ENCODE results near the gene ALX4. TPM values are rescaled to one million over a fixed set of nuclear protein-coding genes. Genes with fewer than 3 reads are reported as not detected.

ALX4 gene
- polyA plus RNA-seq, 4 donors, result 0.04 TPM; not detected in 3

DNA sequence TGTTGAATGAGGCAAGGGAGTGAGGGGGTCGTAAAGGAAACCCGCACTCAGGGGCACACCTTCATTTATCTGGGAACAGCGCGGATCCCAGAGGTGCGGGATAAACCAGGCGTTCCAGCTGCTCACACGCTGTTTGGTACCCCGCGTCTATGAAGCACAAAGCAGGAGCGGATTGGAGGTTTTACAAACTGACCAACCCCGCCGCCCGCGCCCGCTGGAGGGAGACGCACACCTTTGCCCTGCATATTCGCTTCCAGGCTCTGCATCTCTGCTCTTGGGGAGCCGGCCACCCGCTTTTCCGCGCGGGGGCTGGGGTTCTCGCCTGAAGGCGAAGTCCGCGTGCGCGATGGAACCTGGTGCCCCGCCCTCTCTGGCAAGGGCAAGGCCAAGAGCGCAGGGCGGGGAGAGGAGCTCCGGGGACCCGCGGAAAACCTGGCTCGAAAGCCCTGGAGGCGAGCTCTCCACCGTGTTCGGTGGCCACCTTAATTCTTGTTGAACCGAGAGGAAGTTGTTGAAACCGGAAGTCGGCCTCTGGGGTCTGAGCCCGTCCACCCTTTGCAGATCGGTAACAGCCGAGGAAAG is 6.8 kb upstream of the ALX4 start:
- WGBS, 3 donors, result 0 to 2% (median 1%) methylated on average over 43 to 44 of the region's 44 CpGs
- no peak for FAIRE-seq
- H3K4me3 ChIP-seq (ENCODE audit: low read depth in 1 of 3, low read length in 3 of 3), result no peak overlapping the region
- H3K36me3 ChIP-seq (ENCODE audit: control insufficient read depth in 3 of 3, insufficient read depth in 2 of 3, low read depth in 1 of 3, low read length in 3 of 3), result no peaks in the 10 kb centered on the region
- no peak overlapping the region for H3K27ac ChIP-seq (ENCODE audit: low read depth in 1 of 3, low read length in 2 of 3)
- H3K9me3 ChIP-seq (ENCODE audit: control insufficient read depth in 2 of 2, insufficient read depth in 1 of 2, low read depth in 1 of 2, low read length in 1 of 2), result peaks cover 0 to 4% of the 10 kb centered on the region in 2 donors
- peaks cover 5 to 97% (median 83%) of the 10 kb centered on the region in 3 donors for H3K27me3 ChIP-seq (ENCODE audit: control insufficient read depth in 3 of 3, insufficient read depth in 3 of 3, low read length in 3 of 3)
- DNase-seq, result peak; percentile 19 to 30
- H3K4me1 ChIP-seq (ENCODE audit: control insufficient read depth in 3 of 3, insufficient read depth in 2 of 3, low read depth in 1 of 3, low read length in 2 of 3), result peaks cover 0 to 10% (median 2%) of the 10 kb centered on the region in 3 donors

DNA sequence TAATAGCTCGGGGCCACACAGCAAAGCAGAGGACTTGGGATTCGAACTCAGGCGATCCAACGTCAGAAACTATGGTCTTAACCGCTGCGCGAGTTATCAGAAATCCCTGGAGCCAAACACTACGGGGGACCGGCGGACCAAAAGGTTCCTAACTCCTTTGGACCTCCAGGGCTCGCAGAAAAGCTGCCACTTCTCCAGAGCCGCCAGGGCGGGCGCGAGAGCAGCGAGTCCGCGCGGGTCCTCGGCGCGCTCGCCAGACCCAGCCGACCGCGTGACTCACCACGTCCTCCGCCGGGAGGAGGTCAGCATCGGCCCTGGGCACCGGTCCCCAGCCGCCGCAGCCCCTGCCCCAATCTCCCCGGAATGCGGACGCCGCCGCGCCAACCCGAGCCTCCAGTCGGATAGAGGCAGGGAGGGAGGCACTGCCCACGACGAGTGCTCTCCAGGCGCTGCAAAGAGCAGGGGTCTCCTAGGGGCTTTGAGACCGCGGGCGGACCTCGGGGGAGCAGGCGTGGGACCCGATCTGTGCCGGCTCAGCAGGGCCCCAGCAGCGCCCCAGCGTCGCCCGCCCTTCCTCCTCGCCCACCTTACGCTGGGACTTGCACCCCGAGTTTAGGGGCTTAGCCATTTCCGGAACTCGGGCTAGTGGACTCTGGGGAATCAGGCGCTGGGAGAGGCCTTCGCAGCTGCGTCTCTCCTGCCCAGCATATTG is 6.2 kb upstream of the ALX4 start:
- Histone ChIP-seq H3K27ac (ENCODE audit: low read depth in 1 of 3, low read length in 2 of 3) (no peak overlapping the region), H3K9me3 (ENCODE audit: control insufficient read depth in 2 of 2, insufficient read depth in 1 of 2, low read depth in 1 of 2, low read length in 1 of 2) (peaks cover 0 to 4% of the 10 kb centered on the region in 2 donors), H3K4me1 (ENCODE audit: control insufficient read depth in 3 of 3, insufficient read depth in 2 of 3, low read depth in 1 of 3, low read length in 2 of 3) (peaks cover 0 to 10% (median 2%) of the 10 kb centered on the region in 3 donors), H3K36me3 (ENCODE audit: control insufficient read depth in 3 of 3, insufficient read depth in 2 of 3, low read depth in 1 of 3, low read length in 3 of 3) (no peaks in the 10 kb centered on the region), H3K27me3 (ENCODE audit: control insufficient read depth in 3 of 3, insufficient read depth in 3 of 3, low read length in 3 of 3) (peaks cover 5 to 97% (median 88%) of the 10 kb centered on the region in 3 donors), H3K4me3 (ENCODE audit: low read depth in 1 of 3, low read length in 3 of 3) (no peak overlapping the region)
- no peak for DNase-seq
- no peak for FAIRE-seq
- WGBS, 3 donors, result 3 to 9% (median 4%) methylated on average over 51 to 63 of the region's 63 CpGs

DNA sequence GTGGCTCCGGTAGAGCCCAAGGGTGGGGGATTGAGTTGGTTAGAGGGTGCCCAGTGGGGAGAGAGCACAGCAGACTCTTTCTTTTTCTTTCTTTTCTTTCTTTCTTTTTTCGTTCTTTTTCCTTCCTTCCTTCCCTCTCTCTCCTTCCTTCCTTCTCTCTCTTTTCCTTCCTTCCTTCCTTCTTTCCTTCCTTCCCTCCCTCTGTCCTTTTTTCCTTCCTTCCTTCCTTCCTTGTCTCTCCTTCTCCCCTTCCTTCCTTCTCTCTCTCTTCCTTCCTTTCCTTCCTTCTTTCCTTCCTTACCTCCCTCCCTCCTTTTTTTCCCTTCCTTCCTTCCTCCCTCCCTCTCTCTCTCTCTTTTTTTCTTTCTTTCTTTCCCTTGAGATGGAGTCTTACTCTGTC is 4.8 kb upstream of the ALX4 start:
- H3K4me1 ChIP-seq (ENCODE audit: control insufficient read depth in 3 of 3, insufficient read depth in 2 of 3, low read depth in 1 of 3, low read length in 2 of 3), result peaks cover 0 to 10% (median 2%) of the 10 kb centered on the region in 3 donors
- H3K36me3 ChIP-seq (ENCODE audit: control insufficient read depth in 3 of 3, insufficient read depth in 2 of 3, low read depth in 1 of 3, low read length in 3 of 3), result no peaks in the 10 kb centered on the region
- H3K9me3 ChIP-seq (ENCODE audit: control insufficient read depth in 2 of 2, insufficient read depth in 1 of 2, low read depth in 1 of 2, low read length in 1 of 2), result peaks cover 0 to 4% of the 10 kb centered on the region in 2 donors
- no peak overlapping the region for H3K27ac ChIP-seq (ENCODE audit: low read depth in 1 of 3, low read length in 2 of 3)
- H3K27me3 ChIP-seq (ENCODE audit: control insufficient read depth in 3 of 3, insufficient read depth in 3 of 3, low read length in 3 of 3), result peaks cover 10 to 97% (median 84%) of the 10 kb centered on the region in 3 donors
- FAIRE-seq (no peak), DNase-seq (no peak)
- WGBS, 3 donors, result 7 to 32% (median 10%) methylated on average over 2 of the region's 2 CpGs
- H3K4me3 ChIP-seq (ENCODE audit: low read depth in 1 of 3, low read length in 3 of 3), result no peak overlapping the region

DNA sequence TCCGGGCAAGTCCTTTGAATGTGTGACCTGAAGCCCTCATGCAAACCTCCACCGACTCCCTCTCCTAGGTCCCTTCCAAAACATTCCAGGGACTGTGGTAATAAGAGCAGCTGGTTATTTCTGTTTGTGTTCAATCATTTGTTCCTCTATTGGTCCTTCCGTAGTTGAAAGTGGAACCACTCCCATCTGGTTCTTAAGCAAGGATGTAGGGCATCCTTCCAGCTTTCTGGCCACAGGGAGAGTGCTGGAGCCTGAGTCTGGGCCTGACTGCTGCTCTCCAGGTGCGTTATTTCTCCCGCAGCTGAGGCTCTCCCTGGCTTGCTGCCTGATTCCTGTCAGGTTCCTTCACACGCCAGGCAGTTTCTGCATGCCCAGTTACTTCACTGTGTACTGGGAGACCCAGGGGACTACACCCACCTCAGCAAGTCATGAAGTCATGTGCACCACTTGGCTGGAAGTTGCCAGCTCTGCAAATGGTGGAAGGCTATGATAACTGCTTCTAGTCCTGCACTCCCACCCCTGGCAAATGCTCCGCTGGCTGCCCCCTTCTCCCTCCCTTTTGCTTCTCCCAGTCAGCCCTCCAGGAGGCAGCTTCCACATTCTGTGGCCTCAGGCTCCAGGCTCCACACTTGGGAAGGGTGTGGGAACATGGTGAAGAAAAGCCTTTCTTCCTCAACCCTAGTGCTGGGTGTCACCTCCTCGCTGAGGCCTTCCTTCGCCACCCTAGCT is 4.0 kb upstream of the ALX4 start:
- H3K27ac ChIP-seq (ENCODE audit: low read depth in 1 of 3, low read length in 2 of 3), result no peak overlapping the region
- DNase-seq, result no peak
- peaks cover 0 to 10% (median 2%) of the 10 kb centered on the region in 3 donors for H3K4me1 ChIP-seq (ENCODE audit: control insufficient read depth in 3 of 3, insufficient read depth in 2 of 3, low read depth in 1 of 3, low read length in 2 of 3)
- H3K9me3 ChIP-seq (ENCODE audit: control insufficient read depth in 2 of 2, insufficient read depth in 1 of 2, low read depth in 1 of 2, low read length in 1 of 2), result peaks cover 0 to 4% of the 10 kb centered on the region in 2 donors
- no peak overlapping the region for H3K4me3 ChIP-seq (ENCODE audit: low read depth in 1 of 3, low read length in 3 of 3)
- peaks cover 13 to 96% (median 83%) of the 10 kb centered on the region in 3 donors for H3K27me3 ChIP-seq (ENCODE audit: control insufficient read depth in 3 of 3, insufficient read depth in 3 of 3, low read length in 3 of 3)
- H3K36me3 ChIP-seq (ENCODE audit: control insufficient read depth in 3 of 3, insufficient read depth in 2 of 3, low read depth in 1 of 3, low read length in 3 of 3), result no peaks in the 10 kb centered on the region
- FAIRE-seq, result no peak
- WGBS, 3 donors, result 11 to 18% (median 12%) methylated on average over 9 of the region's 9 CpGs

DNA sequence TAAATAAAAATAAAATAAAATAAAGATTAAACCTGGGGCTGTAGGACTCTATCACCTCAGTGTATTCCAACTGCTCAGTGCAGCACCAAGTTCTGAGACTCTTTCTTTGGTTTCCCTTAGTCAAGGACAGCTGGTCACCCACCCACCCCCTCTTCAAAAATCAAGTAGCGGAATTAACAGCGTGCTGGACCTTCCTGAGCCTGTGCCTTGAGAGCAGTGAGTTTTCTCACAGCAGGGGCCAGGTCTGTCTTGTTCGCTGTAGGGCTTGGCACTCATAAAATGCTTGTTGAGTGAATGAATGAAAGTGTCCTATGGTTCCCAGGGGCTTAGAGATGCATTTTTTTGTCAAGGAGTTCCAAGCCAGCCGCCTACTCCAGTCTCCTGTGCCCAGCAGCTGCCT is 2.9 kb upstream of the ALX4 start:
- Histone ChIP-seq H3K27ac (ENCODE audit: low read depth in 1 of 3, low read length in 2 of 3) (no peak overlapping the region), H3K36me3 (ENCODE audit: control insufficient read depth in 3 of 3, insufficient read depth in 2 of 3, low read depth in 1 of 3, low read length in 3 of 3) (no peaks in the 10 kb centered on the region), H3K4me1 (ENCODE audit: control insufficient read depth in 3 of 3, insufficient read depth in 2 of 3, low read depth in 1 of 3, low read length in 2 of 3) (peaks cover 0 to 10% (median 2%) of the 10 kb centered on the region in 3 donors), H3K9me3 (ENCODE audit: control insufficient read depth in 2 of 2, insufficient read depth in 1 of 2, low read depth in 1 of 2, low read length in 1 of 2) (peaks cover 0 to 4% of the 10 kb centered on the region in 2 donors), H3K27me3 (ENCODE audit: control insufficient read depth in 3 of 3, insufficient read depth in 3 of 3, low read length in 3 of 3) (peaks cover 16 to 96% (median 82%) of the 10 kb centered on the region in 3 donors), H3K4me3 (ENCODE audit: low read depth in 1 of 3, low read length in 3 of 3) (no peak overlapping the region)
- no peak for FAIRE-seq
- WGBS, 3 donors, result 20 to 29% (median 22%) methylated on average over 4 of the region's 4 CpGs
- no peak for DNase-seq

DNA sequence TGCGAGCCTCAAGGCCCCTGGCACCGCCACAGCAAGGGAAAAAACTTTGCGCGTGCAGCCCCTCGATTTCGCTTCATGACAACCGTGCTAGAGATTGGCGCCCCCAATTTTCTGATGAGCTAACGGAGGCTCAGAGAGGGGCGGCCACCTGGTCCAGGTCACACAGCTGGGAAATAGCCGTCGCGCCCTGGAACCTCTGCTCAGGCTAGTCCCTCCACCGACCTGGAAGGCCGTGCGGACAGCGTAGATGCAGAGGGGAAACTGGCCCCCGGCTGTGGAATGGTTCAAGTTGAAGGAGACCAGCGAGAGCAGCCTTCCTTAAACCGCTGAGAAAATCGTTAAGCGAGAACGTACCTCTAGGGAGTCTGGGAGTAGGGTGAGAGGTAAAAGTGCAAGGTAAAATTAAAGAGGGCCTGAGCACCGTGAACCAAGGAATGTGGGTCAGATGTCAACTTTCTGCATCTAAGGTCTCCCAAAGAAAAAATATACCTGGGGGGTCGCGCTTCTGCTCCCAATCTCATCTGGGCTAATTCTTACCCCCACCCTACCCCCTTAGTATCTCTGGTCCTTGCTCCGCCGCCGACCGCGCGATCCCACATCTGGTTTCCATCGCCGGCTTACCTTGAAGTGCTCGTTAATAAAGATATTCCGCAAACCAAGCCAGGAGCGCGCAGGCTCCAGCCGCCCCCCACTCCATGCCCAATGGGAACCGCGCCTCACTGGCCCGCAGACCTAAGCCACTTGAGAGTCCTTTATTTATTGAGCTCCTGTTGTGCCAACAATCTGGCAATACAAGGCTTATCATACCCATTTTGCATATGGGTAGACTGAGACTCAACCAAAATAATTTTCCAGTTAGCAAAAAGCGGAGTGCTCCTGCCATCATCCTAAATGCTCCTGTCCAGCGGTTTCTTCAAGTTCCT is 1.7 kb upstream of the ALX4 start:
- no peaks in the 10 kb centered on the region for H3K36me3 ChIP-seq (ENCODE audit: control insufficient read depth in 3 of 3, insufficient read depth in 2 of 3, low read depth in 1 of 3, low read length in 3 of 3)
- H3K4me3 ChIP-seq (ENCODE audit: low read depth in 1 of 3, low read length in 3 of 3), result no peak overlapping the region
- H3K27me3 ChIP-seq (ENCODE audit: control insufficient read depth in 3 of 3, insufficient read depth in 3 of 3, low read length in 3 of 3), result peaks cover 19 to 96% (median 79%) of the 10 kb centered on the region in 3 donors
- H3K27ac ChIP-seq (ENCODE audit: low read depth in 1 of 3, low read length in 2 of 3), result no peak overlapping the region
- FAIRE-seq (no peak), DNase-seq (no peak)
- H3K4me1 ChIP-seq (ENCODE audit: control insufficient read depth in 3 of 3, insufficient read depth in 2 of 3, low read depth in 1 of 3, low read length in 2 of 3), result peaks cover 0 to 5% (median 2%) of the 10 kb centered on the region in 3 donors
- WGBS, 3 donors, result 11 to 19% (median 18%) methylated on average over 44 of the region's 44 CpGs
- peaks cover 0 to 4% of the 10 kb centered on the region in 2 donors for H3K9me3 ChIP-seq (ENCODE audit: control insufficient read depth in 2 of 2, insufficient read depth in 1 of 2, low read depth in 1 of 2, low read length in 1 of 2)

DNA sequence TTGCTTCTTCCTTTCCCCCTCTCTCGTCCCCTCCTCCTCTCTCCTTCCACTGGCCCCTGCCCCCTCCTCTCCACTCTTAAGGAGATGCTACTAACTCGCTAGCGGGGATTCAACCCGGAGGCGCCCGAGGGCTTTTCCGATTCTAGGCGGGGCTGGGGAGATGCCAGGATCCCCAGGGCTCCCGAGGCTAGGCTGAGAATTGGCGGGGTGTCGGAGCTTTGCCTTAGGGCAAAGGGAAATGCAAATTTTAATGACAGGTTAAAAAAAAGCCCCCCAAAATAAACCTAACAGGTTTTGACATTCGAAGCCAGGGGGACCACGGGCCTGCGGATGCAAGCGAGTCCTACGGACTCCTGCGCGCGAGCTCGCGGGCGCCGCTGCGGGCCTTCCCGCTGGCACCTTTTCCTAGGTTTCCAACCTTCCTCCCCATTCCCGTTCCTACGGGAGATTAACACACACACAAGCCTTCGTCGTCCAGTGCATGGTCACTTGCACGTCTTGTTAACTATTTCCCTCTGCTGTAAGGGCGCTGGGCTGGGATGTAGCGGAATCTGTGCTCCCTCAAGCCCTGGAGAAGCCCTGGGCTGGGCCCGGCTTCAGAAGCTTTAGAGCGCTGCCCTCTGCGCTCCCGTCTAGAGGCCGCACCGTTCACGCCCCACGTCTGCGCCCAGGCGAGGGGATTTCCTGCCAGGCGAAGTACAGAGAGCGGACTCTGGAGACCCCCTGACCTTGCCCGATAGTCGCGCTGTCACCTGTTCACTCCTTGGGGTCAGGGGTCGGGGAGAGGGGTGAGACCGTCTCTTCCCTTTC is 729 bp upstream of the ALX4 start:
- H3K9me3 ChIP-seq (ENCODE audit: control insufficient read depth in 2 of 2, insufficient read depth in 1 of 2, low read depth in 1 of 2, low read length in 1 of 2), result peaks cover 0 to 4% of the 10 kb centered on the region in 2 donors
- no peak overlapping the region for H3K4me3 ChIP-seq (ENCODE audit: low read depth in 1 of 3, low read length in 3 of 3)
- DNase-seq, result no peak
- WGBS, 3 donors, result 5 to 12% (median 5%) methylated on average over 49 of the region's 49 CpGs
- H3K27ac ChIP-seq (ENCODE audit: low read depth in 1 of 3, low read length in 2 of 3), result no peak overlapping the region
- H3K27me3 ChIP-seq (ENCODE audit: control insufficient read depth in 3 of 3, insufficient read depth in 3 of 3, low read length in 3 of 3), result peaks cover 19 to 96% (median 79%) of the 10 kb centered on the region in 3 donors
- FAIRE-seq, result no peak
- peaks cover 0 to 4% (median 0%) of the 10 kb centered on the region in 3 donors for H3K4me1 ChIP-seq (ENCODE audit: control insufficient read depth in 3 of 3, insufficient read depth in 2 of 3, low read depth in 1 of 3, low read length in 2 of 3)
- H3K36me3 ChIP-seq (ENCODE audit: control insufficient read depth in 3 of 3, insufficient read depth in 2 of 3, low read depth in 1 of 3, low read length in 3 of 3), result no peaks in the 10 kb centered on the region
